LoVo (cell line): ENCODE measurements around the gene MAB21L2.

Experiments used
- DNase-seq: peaks from one replicate; pipeline ENCODE4 v3.0.0-alpha.2; 2016; ENCODE audit warnings: low spot score

Gene MAB21L2

DNA sequence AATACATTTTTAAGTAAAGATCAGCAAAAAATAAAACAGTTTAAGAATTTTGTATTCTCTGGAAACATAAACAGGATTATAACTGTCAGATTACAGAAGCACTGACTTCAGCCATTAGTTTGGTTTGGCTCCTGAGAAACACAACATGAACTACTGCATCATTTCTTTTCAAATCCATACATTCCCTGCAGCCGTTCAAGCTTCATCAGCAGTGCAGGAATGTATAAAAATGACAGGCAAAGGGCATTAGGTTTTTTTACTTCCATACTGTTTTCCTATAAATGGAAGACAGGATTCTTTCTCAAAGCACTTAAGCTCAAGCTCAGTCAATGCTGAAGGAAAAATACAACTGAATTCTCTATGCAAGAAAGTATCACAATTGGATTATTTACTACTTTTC is 4.2 kb upstream of the MAB21L2 start:
- no peak for DNase-seq

DNA sequence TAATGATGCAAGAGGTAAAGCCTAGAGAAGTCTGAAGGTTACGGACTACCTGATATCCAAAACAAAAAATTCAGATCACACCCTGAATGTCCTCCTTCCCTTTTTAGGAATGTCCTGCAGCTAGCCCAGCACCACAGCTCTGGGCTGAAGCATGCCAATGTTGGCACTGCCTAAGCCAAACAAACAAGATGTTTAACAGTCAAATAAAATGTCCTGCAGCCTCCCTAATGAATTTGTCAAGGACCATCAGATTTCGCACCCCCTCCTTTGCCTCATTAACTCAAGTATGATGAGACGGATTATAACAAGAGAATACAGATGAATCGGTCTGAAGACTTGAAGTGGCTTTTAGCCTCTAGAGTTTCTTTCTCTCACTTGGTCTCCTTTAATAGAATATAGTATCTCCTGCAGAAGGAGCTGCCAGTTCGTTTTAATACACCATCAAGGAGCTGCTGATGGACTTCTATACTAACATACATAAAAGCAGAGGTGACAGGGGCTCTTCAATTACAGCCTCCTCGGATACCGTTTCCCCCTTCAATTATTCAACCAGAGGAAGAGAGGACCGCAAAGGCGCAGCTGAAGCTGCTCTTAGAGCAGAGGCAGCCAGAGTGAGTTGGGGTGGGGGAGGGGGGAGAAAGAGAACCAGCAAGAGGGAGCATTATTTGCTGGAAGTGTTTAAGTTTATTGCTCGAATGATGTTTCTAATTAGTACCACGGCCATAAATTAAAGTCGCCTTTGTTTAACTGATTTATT is 3.0 kb upstream of the MAB21L2 start:
- DNase-seq = no peak

DNA sequence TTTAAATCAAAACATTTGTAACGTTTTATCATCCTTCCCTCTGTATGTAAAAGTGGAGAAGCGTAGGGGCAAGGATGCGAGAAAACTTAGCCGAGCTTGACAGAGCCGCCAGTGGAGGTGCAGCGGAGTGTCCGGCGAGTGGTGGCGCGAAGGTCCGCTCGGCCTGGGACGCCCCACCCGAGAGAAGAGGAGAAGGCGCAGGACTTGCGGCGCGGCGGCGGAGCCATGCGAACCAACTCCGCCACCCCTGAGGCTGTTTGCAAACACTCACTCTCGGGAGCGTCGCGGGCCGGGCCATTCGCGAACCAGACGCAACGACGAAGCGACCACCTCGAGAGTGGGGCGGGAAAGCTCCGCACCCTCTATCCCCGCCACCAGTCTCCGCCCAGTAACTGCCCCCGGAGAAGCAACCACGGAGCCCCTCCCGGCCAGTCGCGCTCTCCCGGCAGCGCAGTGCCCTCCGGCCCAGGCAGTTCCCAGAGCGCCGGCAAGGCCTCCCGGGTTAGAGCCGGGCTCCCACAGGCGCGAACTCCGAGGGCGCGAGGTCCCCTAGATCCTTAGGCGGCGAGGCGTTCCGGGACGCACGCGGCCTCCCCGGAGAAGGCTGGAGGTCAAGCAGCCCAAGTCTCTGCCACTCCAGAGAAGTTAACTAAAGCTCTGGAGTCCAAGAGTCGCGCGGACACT is 2.3 kb upstream of the MAB21L2 start:
- no peak for DNase-seq

DNA sequence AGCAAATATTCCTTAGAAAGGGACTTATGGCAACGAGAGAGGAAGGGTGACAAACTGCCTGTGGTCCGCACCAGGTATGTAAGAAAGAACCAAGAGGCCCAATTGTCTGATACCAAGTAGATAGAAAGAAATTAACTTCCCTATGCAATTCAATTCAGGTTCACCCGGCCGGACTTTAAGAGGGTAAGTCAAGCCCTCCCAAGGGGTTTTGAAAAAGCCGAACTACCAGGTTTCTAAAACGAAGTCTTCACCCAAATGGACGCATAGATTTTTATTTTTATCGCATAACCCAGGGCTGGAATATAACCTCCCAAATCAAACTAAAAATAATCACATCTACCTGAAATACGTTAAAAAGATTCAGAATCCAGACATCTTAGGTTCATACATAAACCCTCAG is 1.6 kb upstream of the MAB21L2 start:
- no peak for DNase-seq

DNA sequence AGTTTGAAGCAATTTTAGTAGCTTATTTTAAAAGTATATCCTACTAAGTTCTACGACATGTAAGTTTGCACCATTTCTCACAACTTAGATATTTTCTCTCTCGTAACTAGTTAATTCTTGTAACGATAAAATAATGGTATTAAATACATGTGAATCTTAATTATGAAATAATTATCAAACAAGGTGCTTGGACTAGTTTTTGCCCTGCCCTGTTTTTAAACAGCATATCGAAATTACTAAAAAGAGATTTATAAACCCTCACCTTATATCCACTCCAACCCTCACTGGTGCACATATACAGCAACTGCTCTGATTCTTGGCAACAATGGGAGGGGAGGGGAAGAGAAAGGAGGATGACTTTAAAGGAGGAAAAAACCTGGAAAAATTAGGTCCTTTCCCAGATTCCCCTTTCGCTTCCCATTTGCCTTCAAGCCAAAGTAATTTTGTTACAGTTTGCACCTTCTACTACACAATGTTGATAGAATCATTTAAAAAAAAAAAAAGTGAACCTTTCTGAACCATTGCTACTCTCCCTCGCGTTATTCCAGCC is 820 bp upstream of the MAB21L2 start:
- no peak for DNase-seq

DNA sequence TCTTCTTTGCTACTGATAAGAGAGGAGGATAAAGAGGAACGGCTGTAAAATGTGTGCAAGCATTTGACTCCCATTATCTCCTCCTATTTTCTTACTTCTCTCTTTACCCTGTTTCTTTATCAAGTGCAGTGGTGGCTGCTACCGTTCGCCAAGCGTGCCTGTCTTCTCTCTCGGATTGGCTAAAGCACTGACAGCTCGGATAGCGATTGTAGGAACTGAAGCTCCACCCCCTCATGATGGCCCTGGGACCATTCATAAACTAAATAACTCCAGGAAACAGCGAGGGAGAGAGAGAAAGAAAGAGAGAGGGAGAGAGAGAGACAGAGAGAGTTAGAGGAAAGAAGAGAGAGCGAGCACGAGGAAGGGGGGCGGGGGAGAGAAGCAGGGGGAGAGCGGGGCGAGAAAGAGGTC is 305 bp upstream of the MAB21L2 start:
- DNase-seq = no peak

DNA sequence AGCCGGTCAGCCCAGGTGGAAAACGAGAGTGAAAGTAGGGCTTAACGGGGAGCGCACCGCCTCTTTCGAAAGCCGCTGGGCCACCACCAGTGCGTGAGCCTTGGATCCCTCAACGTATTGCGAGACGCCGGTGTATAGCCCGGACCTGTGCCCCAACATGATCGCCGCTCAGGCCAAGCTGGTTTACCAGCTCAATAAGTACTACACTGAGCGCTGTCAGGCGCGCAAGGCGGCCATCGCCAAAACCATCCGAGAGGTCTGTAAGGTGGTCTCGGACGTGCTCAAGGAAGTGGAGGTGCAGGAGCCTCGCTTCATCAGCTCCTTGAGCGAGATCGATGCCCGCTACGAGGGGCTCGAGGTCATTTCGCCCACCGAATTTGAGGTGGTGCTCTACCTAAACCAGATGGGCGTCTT is 929 bp downstream of the MAB21L2 start:
- DNase-seq = no peak

DNA sequence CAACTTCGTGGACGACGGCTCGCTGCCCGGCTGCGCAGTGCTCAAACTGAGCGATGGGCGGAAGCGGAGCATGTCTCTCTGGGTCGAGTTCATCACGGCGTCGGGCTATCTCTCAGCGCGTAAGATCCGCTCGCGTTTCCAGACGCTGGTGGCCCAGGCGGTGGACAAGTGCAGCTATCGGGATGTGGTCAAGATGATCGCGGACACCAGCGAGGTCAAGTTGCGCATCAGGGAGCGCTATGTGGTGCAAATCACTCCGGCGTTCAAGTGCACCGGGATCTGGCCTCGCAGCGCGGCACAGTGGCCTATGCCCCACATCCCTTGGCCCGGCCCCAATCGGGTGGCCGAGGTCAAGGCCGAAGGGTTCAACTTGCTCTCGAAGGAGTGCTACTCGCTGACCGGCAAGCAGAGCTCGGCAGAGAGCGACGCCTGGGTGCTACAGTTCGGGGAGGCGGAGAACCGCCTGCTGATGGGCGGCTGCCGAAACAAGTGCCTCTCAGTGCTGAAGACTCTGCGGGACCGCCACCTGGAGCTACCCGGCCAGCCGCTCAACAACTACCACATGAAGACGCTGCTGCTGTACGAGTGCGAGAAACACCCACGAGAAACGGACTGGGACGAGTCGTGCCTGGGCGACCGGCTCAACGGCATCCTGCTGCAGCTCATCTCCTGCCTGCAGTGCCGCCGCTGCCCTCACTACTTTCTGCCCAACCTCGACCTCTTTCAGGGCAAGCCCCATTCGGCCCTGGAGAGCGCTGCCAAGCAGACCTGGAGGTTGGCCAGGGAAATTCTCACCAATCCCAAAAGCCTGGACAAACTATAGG is 1.5 kb downstream of the MAB21L2 start:
- no peak for DNase-seq

DNA sequence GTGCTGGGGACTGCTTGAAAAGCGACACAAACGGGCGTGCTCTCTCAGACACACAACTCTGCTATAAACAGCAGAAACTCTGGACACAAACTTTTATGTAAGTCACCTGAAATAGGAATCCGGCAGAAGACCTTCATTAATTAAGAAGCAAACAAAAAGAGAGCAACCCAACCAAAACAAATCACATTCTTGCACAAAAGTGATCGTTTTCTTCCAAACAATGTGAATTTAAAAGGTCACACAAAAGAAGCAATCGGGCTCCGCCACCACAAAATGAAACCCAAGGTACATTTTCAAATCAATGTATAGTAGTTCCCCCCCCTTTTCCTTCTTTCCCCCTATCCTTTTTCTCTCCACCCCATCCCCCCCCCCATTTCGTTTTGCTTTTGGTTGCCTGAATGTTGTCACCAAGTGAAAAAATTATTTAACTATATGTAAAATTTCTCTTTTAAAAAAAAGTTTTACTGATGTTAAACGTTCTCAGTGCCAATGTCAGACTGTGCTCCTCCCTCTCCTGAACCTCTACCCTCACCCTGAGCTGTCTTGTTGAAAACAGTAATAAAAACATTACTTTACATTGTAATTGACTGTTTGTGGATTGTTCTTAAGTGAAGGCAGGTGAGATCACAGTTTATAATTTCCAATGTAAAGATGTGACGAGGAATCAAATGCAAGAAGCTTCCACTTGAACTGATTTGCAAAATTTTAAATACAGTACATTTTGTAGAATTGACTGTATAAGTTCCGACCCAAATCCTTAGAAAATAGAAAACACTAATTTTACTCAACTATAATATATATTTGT is 2.4 kb downstream of the MAB21L2 start:
- no peak for DNase-seq

DNA sequence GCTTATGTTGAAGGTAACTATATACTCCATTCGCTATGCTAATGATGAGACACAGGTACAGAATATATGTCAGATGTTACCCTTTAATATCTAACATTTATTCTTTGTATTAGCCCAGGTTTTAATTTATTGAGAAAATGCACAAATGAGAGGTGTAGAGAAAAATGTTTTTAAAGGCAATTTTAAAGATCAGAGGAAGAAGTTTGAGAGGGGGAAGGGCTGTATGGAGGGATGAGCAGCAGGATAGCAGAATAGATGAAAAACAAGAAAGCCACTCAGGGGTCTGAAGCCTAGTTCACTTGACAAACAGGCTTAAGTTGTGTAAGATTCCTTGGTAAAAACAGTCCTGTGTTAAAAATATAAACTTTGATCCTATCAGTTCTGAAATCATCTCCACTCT is 3.7 kb downstream of the MAB21L2 start:
- no peak for DNase-seq

DNA sequence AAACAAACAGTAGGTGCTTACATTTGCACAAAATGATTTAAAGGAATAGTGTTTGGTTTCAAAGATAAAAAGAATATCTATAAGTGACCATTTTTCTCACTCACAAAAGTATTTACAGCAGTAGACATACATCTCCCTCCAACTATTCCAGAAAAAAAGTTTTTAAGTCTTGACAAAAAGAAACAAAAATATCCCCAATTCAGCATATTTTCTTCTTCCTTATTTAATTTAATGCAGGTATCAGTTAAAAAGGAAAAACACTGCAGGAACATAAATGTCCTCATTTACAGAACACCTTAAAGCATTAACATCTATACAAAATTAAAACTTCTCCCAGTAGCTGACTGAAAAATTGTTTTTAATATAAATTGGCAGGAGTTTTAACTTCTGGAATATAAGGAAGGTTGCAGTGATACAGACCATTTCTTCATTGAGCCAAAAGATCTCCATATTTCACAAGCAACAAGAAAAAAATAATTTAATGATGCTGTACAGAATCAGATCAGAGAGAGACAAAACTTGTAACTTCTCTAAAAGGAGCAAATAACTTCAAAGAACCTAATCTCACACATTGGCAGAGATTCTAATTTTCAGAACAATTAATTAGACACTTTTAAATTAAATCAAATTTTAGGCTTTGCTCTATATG is 4.3 kb downstream of the MAB21L2 start:
- DNase-seq = no peak

DNA sequence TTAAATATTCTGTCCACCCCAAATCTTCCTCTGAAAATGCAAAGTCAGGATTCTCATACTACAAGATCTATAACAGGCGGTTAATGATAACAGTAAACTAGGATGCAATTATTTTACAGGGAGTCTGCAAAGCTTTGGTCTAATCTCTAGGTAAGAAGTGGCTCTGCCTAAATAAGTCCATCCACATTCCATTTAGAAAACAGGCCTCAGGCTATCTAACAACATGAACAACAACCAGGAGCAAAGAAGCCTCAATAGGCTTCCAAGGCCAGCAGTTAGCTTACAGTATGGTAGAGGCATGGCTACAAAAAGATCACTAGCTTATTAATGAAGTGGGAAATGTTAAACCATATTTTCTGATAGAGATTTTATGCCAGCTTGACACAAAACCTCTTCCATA is 6.4 kb downstream of the MAB21L2 start:
- DNase-seq = no peak

DNA sequence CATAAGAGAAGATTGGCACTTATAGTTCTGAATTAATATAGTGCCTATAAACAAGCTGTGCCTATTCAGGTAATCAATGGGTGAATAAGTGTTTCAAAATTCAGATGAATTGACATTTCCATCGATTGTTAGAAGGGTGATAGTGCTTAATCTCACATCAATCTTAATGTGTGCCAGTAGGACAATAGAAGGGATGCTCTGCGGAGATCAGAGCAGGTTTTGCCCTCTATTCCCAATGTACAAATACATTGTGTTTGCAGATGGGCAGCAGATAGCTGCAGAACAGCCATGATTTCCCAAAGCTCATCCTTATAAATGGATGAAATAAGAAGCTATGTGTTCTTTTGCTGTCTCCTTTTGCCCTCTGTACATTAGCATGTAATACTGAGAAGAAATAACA is 7.2 kb downstream of the MAB21L2 start:
- DNase-seq = no peak

DNA sequence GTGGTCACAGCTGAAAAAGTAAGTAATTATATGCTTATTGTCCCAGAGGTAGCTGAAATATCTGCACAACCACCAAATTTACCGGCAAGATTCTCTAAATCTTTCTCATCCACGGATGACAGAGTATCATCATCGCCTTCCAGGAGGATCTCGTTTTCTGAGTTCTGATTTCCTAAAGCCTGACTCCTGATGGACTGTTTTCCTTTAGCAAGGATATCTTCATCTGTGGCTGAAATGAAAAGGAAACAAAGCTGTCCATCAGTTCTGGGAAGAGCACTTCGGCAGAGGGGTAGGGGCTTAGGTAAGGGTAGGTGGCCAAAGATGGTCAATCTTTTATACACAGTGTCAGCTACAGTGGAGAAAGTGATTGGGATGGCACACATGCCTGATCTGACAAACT is 8.7 kb downstream of the MAB21L2 start:
- DNase-seq = no peak

DNA sequence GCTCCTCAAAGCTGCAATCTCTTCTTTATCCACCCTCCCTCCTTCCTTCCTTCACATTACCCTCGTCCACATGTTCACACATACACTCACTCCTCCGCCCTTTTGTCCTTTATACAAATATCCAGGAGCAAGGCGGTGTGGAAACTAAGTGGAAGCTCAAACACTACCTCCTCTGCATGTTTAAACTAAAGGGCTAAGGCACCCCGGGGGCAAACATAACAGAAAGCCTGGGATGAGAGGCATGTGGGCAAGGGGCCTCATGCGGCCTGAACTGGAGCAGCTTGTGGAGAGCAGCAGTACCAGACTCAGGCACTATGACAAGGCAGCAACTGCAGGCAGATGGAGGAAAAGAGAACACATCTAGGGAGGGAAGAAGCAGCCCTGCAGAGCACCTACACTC is 9.5 kb downstream of the MAB21L2 start:
- no peak for DNase-seq

DNA sequence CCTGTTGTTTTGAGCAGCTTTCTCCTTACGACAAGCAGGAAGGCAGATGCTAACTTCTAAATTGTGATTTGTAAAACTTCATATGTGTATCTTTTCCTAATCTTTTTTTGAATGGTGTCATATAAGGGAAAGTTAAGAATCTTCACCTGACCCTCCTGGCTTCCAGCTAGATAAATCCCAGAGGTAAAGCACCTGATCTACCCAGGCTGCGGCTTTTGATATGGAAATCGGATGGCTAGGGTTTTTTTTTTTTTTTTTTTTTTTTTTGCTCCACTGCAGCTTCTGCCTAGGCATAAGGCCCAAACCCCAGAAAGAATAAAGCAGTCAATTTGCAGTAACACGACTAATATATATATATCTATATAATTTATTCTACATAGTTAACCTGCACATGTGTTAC is 10.0 kb downstream of the MAB21L2 start:
- no peak for DNase-seq

DNA sequence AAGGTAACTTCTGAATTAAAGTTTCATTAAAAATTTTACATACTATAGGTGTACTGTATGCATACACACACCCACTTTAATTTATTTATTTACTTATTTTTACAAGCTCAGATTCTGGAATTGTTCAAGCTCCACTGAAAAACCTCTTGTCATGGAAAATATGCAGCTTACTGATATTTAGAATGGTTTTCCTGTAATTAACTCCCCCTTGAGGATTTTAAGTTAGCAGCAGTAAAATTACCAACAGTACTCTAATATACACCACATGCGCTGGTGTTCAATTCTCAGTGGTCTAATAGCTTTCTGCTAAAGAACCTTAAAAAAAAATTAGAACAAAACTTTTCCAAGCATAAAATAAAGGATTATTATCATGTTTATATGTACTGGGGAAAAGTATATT is 12.0 kb downstream of the MAB21L2 start:
- DNase-seq = no peak

DNA sequence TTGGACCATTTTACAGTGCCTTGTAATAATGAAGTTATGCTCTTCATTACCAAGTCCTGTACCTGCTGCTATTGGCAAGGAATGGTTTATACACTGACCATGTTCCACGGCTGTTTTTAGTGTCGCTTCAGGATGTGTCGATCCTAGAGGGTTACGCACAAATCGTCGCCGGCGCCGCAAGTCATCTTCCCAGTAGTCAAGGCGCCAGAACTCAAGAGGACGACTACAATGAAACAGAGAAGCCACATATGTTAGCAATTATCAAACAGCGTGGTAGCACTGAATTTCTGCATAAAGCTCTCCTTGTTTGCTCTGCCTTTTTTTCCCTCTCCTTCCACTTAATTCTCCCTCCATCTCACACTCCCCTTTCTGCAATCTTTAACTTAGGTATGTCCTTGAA is 17.0 kb downstream of the MAB21L2 start:
- DNase-seq = no peak

DNA sequence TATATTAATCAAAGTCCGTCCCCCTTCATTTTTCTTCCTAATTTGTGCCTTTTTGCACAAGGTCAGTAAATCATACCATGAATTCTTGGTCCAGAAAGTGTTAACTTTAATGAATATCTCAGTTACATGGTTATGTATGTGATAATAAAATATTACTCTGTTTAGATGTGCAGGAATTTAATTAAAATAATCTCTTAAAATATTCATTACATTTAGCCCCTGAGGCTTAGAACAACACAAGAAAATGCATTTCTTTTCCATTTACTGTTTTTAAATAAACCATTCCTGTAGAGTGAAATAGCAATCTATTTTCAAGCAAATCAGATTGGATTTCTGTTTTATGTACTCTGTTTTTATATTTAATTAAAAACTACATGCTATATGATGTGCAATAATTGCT is 17.6 kb downstream of the MAB21L2 start:
- no peak for DNase-seq

DNA sequence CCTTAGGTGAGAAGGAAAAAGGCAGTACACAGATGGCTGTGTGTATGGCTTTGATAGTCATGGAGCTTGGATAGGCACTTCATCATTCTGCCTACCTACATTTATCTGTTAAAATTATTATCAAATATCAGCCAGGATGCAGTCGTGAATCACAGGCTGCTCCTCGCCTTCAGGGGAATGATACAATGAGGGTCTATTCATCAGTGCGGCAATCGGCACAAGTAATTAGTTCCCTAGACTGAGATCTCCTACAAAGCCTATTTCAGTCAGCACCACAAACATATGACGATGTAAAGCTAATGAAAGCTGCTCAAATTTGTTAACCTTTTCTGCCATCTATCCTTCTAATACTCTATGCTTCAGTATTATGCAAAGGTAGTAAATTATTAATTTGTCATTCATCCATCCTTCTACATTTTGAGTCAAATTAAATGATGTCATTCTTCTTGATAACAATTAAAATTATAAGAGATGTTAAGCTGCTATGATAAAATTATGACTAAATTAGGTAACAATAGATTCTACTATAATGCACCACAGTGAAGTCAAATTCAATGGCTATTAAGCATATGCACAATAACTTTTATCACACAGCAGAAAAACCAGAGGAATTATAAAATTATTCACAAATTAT is 19.0 kb downstream of the MAB21L2 start:
- DNase-seq = no peak

DNA sequence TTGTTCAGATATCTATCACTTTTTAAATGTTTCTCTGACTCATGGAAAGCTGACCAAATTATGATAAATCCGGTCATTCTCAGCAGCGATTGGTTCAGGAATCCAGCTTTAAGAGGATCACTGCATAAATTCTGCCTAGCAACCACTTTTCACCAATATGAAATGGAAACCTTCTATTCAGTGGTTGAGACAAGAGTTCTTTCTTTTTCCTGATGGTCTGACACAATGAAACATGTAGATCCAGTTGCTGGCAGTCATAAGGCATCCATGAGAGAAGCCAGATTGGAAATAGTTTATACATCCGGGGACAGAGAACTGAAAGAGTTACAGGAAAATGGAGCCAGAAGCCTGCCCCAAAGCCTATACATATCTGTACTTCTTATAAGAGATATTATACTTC is 27.2 kb downstream of the MAB21L2 start:
- DNase-seq = no peak
